Activated CD8-positive, alpha-beta T cell treated with anti-CD3 and anti-CD28 coated beads for 36 hours (primary cell): ENCODE data around the gene GLT6D1. TPM values are rescaled to one million over a fixed set of nuclear protein-coding genes. Genes with fewer than 3 reads are reported as not detected.

Source experiments
- ATAC-seq: fragments of 200-7000 bp; cut with Tn5 transposase; one replicate; pipeline ENCODE4 v1.10.0; 2021; ENCODE audit warnings: mild to moderate bottlenecking, moderate library complexity
- CTCF ChIA-PET: fragments of 350-600 bp; sonication (Branson Sonifier 250); formaldehyde crosslinking; loops from one replicate; lab custom pipeline; 2021; ENCODE audit warnings: antibody characterized with exemption; lab: Charles Lee
- POLR2A ChIA-PET: fragments of 350-600 bp; sonication (Branson Sonifier 250); formaldehyde crosslinking; loops from one replicate; lab custom pipeline; 2021; ENCODE audit warnings: antibody characterized with exemption; lab: Charles Lee
- DNase-seq: peaks from one replicate; pipeline ENCODE4 v3.0.0-alpha.2; 2020
- H3K27ac Mint-ChIP-seq: one replicate; pipeline ENCODE4 v1.8.0; 2021; ENCODE audit warnings: mild to moderate bottlenecking, mixed read lengths
- H3K27me3 Mint-ChIP-seq: one replicate; pipeline ENCODE4 v1.8.0; 2021; ENCODE audit warnings: mixed read lengths
- H3K36me3 Mint-ChIP-seq: one replicate; pipeline ENCODE4 v1.8.0; 2021; ENCODE audit warnings: low read depth, mixed read lengths
- H3K4me1 Mint-ChIP-seq: one replicate; pipeline ENCODE4 v1.8.0; 2021; ENCODE audit warnings: low read depth, mixed read lengths
- H3K4me3 Mint-ChIP-seq: one replicate; pipeline ENCODE4 v1.8.0; 2021; ENCODE audit warnings: mild to moderate bottlenecking, moderate library complexity, mixed read lengths
- H3K9me3 Mint-ChIP-seq: one replicate; pipeline ENCODE4 v1.8.0; 2021; ENCODE audit warnings: mixed read lengths
- intact Hi-C: fragments of 100-400 bp; cut with micrococcal nuclease; formaldehyde crosslinking; loops from one replicate; pipeline ENCODE4 v1.10.0; 2022
- total RNA-seq, 2 experiments: library from RNA; stranded (reverse); gene quantifications; one replicate each; pipeline ENCODE4 v1.2.3, GENCODE V29; 2021
- TF ChIP-seq, protein P1 (sequence below): fragments of 200-600 bp; IDR thresholded peaks from one replicate; pipeline ENCODE4 v1.8.0; 2022; ENCODE audit warnings: antibody characterized with exemption, mild to moderate bottlenecking

Gene GLT6D1
- total RNA-seq, 2 experiments from 2014 or later = not detected

DNA sequence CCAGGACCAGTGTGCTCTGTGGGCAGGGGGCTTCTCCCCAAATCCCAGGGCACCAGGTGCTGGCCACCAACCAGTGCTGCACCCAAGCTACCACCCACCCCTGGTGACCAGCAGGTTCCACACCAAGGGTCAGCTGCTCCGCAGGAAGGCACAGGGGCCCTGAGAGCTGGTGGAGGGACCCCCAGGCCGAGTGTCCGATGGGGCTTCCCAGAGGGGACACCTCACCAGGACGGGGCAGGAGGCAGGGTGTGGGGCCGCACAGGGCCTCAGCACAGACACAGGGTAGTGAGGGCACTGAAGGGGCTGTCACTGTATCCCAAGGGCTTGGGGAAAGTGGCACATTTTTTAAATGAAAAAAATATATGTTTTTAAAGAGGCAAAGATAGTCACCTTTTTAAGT is 41.8 kb upstream of the GLT6D1 start:
- intact Hi-C loops = no loop called here
- ChIA-PET CTCF (no interaction called here), POLR2A (no interaction called here)
- H3K4me3 Mint-ChIP-seq = no peak overlapping the region
- TF ChIP-seq, protein P1, sequence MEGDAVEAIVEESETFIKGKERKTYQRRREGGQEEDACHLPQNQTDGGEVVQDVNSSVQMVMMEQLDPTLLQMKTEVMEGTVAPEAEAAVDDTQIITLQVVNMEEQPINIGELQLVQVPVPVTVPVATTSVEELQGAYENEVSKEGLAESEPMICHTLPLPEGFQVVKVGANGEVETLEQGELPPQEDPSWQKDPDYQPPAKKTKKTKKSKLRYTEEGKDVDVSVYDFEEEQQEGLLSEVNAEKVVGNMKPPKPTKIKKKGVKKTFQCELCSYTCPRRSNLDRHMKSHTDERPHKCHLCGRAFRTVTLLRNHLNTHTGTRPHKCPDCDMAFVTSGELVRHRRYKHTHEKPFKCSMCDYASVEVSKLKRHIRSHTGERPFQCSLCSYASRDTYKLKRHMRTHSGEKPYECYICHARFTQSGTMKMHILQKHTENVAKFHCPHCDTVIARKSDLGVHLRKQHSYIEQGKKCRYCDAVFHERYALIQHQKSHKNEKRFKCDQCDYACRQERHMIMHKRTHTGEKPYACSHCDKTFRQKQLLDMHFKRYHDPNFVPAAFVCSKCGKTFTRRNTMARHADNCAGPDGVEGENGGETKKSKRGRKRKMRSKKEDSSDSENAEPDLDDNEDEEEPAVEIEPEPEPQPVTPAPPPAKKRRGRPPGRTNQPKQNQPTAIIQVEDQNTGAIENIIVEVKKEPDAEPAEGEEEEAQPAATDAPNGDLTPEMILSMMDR = no peak
- no peaks in the 10 kb centered on the region for H3K4me1 Mint-ChIP-seq
- ATAC-seq (no peak), DNase-seq (no peak)
- no peaks in the 10 kb centered on the region for H3K9me3 Mint-ChIP-seq
- H3K27me3 Mint-ChIP-seq = peaks cover 3% of the 10 kb centered on the region
- no peaks in the 10 kb centered on the region for H3K36me3 Mint-ChIP-seq
- no peak overlapping the region for H3K27ac Mint-ChIP-seq

DNA sequence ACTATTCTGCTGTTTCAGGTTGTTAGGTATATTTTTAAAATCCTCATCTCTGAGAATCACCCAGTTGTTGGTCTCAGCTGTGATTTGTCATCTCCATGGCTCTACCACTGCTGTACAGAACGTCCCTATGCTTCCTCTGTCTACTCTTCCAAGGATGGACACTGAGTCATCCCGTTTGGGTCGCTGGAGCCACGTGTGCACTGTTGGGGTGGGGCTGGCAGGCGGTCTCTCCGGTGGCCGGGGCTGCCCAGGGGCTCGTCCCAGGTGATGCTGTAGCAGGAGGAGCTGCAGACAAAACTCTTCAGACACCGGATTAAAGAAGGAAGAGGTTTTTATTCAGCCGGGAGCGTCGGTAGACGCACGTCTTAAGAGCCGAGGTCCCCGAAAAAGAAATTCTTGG is 40.7 kb upstream of the GLT6D1 start:
- POLR2A ChIA-PET = no interaction called here
- ATAC-seq = no peak
- Mint-ChIP-seq H3K27me3 (peaks cover 3% of the 10 kb centered on the region), H3K4me3 (no peak overlapping the region), H3K36me3 (no peaks in the 10 kb centered on the region), H3K4me1 (no peaks in the 10 kb centered on the region), H3K9me3 (no peaks in the 10 kb centered on the region), H3K27ac (no peak overlapping the region)
- intact Hi-C loops = no loop called here
- TF ChIP-seq, protein P1 = no peak
- no peak for DNase-seq
- CTCF ChIA-PET = no interaction called here

DNA sequence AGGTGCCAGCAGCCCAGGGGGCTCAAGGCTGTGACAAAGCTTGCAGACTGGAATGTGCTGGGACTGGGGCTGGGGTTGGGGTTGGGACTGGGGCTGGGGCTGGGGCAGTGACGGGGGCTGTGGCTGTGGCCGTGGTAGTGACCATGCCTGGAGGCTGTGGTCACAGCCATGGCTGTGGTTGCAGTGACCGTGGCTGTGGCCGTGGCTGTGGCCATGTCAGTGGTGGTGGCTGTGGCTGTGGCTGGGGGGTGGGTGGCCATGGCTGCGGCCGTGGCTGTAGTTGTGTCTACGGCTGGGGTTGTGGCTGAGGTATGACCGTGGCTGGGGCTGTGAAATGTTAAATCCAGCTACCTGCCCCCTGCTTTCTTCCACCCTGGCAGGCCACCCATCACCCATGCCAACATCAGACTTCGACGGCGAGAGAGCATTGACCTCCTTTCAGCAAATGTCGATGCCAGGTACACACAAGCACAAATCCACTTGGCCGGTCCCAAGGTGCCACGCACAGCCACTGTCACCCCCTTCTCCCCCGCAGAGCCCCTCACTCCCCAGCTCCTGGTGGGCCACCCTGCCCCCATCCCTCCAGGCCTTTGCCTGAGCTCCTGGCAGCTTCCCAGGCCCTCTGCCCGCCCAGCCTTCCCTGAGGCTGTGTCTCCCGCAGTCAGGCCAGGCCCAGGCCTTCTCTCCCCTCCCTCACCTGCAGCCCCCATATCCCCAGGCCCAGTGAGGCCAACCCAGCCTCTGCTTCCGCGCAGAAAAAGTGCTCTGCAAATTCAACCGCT is 39.1 kb upstream of the GLT6D1 start:
- DNase-seq = no peak
- Mint-ChIP-seq H3K27me3 (peaks cover 3% of the 10 kb centered on the region), H3K27ac (no peak overlapping the region), H3K9me3 (no peaks in the 10 kb centered on the region), H3K4me1 (no peaks in the 10 kb centered on the region), H3K4me3 (no peak overlapping the region), H3K36me3 (no peaks in the 10 kb centered on the region)
- ATAC-seq = no peak
- intact Hi-C loops = no loop called here
- CTCF ChIA-PET = no interaction called here
- POLR2A ChIA-PET = no interaction called here
- TF ChIP-seq, protein P1 = no peak

DNA sequence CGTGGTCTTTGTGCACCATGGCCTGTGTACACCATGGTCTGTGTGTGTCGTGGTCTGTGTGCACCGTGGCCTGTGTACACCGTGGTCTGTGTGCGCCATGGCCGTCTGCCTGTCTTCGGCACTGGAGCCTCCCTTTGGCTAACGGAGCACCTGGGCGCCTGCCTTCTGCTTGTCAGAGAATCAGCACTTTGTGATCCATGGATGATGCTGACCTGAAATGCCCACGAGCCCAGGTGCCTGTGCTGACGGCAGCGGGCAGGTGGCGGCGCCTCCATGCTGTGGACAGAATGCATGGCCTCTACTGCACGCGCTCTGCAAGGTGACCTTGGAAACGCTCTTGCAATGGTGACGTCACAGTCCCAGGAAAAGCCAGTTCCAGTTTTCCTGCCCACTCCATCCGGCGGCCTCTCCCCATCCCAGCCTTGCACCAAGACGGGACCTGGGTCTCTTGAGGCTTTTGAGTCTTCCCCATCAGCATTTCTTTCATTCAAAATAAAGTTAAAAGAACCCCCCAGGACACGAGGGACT is 38.4 kb upstream of the GLT6D1 start:
- H3K9me3 Mint-ChIP-seq = no peaks in the 10 kb centered on the region
- POLR2A ChIA-PET = no interaction called here
- TF ChIP-seq, protein P1 = no peak
- CTCF ChIA-PET = no interaction called here
- no peaks in the 10 kb centered on the region for H3K36me3 Mint-ChIP-seq
- intact Hi-C loops = no loop called here
- ATAC-seq (no peak), DNase-seq (no peak)
- no peaks in the 10 kb centered on the region for H3K4me1 Mint-ChIP-seq
- H3K27me3 Mint-ChIP-seq = peaks cover 1% of the 10 kb centered on the region
- H3K4me3 Mint-ChIP-seq = no peak overlapping the region
- no peak overlapping the region for H3K27ac Mint-ChIP-seq

DNA sequence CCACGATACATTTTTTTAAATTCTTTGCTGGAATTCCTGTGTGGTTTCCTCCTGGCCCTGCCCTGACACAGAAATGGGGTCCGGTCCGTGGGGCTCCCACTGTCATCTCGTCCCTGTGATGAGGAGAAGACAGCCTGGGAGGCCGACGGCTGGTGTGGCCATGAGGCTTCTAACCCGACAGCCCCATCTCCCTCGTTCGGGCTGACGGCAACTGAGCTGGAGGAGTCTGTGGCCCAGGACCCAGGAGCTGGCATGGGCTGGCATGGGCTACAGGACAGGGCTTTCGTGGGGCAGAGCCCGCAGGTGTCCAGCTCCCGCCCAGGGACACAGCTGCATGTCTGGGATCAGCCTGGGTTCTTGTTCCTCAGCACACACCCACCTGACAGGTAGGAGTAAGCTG is 37.6 kb upstream of the GLT6D1 start:
- Mint-ChIP-seq H3K27me3 (peaks cover 3% of the 10 kb centered on the region), H3K9me3 (no peaks in the 10 kb centered on the region), H3K27ac (no peak overlapping the region), H3K36me3 (no peaks in the 10 kb centered on the region), H3K4me3 (no peak overlapping the region), H3K4me1 (no peaks in the 10 kb centered on the region)
- intact Hi-C loops = no loop called here
- TF ChIP-seq, protein P1 = no peak
- ATAC-seq = no peak
- ChIA-PET POLR2A (no interaction called here), CTCF (no interaction called here)
- DNase-seq = no peak
